HepG2 (cell line): ENCODE data around the gene RILP. TPM values are rescaled to one million over a fixed set of nuclear protein-coding genes. Genes with fewer than 3 reads are reported as not detected.
"Not testable (repeated sequence)": the region's sequence is repeated elsewhere in the genome, so short reads cannot be mapped to it uniquely, and the experiment has no call there.

Experiments
- ATAC-seq: fragments of 200-7000 bp; cut with Tn5 transposase; 3 replicates; pipeline ENCODE4 v1.9.1; 2020; ENCODE audit warnings: mild to moderate bottlenecking, moderate library complexity
- BruUV-seq: library from RNA; stranded (reverse); fragments of 400-500 nt; replicated peaks from 2 replicates; lab custom pipeline; 2021; lab: Mats Ljungman, UMichigan
- CTCF ChIA-PET: fragments of 300-600 bp; formaldehyde crosslinking; extraction: SDS; loops from one replicate; lab custom pipeline; 2021; ENCODE audit warnings: low total read pairs, inconsistent platforms, low intra/inter-chr PET ratio; lab: Yijun Ruan, JAX
- POLR2A ChIA-PET: fragments of 350-600 bp; sonication (Branson Sonifier 250); formaldehyde crosslinking; loops from one replicate; lab custom pipeline; 2020; ENCODE audit warnings: antibody characterized with exemption, inconsistent platforms; lab: Yijun Ruan, JAX
- DNase-seq: peaks from one replicate; pipeline ENCODE4 v3.0.0-alpha.2; 2015; ENCODE audit warnings: low spot score
- FAIRE-seq: peaks from 3 replicates; lab custom pipeline; 2011; peaks lifted over from hg19 to GRCh38; lab: Jason Lieb, UNC
- H2AFZ ChIP-seq: one replicate; pipeline ENCODE4 v1.6.1; 2011; ENCODE audit warnings: low read length, inconsistent platforms
- H3K27ac ChIP-seq: fragments of 300-600 bp; 3 replicates; pipeline ENCODE4 v1.8.0; 2011; ENCODE audit warnings: mixed run types, mild to moderate bottlenecking, mixed read lengths, low read length, inconsistent platforms; ENCODE audit not compliant: insufficient read depth; ENCODE audit errors: extremely low read length
- H3K27me3 ChIP-seq, 2 experiments: fragments of 200-600 bp in 1 of 2; 2 replicates in 1 of 2; 3 replicates in 1 of 2; pipeline versions ENCODE4 v1.6.0 to v1.8.0; 2011; ENCODE audit warnings: low read length in 2 of 2, mild to moderate bottlenecking in 2 of 2, moderate library complexity in 2 of 2, inconsistent platforms in 1 of 2; ENCODE audit not compliant: insufficient read depth in 2 of 2, control insufficient read depth in 1 of 2
- H3K36me3 ChIP-seq, 2 experiments: fragments of 200-600 bp in 1 of 2; replicated peaks in 1 of 2; 2 replicates in 1 of 2; 3 replicates in 1 of 2; pipeline versions ENCODE4 v1.5.1 to v1.8.0; 2011; ENCODE audit warnings: low read length in 2 of 2, inconsistent platforms in 1 of 2; ENCODE audit not compliant: insufficient read depth in 2 of 2, control insufficient read depth in 1 of 2
- H3K4me1 ChIP-seq: 2 replicates; pipeline ENCODE4 v1.5.1; 2012; ENCODE audit warnings: low read length, inconsistent platforms; ENCODE audit not compliant: insufficient read depth
- H3K4me2 ChIP-seq: 2 replicates; pipeline ENCODE4 v1.6.0; 2011; ENCODE audit warnings: low read depth, low read length, inconsistent platforms
- H3K4me3 ChIP-seq, 3 experiments: fragments of 200-600 bp in 1 of 3; sonication (generic), shearing (Covaris generic) in 1 of 3; replicated peaks in 1 of 3; 2 replicates each; pipeline ENCODE4 v1.5.1; 2011 to 2016; ENCODE audit warnings: low read length in 3 of 3, inconsistent platforms in 2 of 3, low read depth in 2 of 3, mild to moderate bottlenecking in 2 of 3, control low read depth in 1 of 3, mixed read lengths in 1 of 3; ENCODE audit not compliant: insufficient read depth in 1 of 3
- H3K79me2 ChIP-seq: one replicate; pipeline ENCODE4 v1.6.1; 2011; ENCODE audit warnings: low read length, inconsistent platforms; ENCODE audit not compliant: insufficient read depth
- H3K9ac ChIP-seq: 2 replicates; pipeline ENCODE4 v1.6.0; 2011; ENCODE audit warnings: mild to moderate bottlenecking, low read depth, low read length, inconsistent platforms; ENCODE audit not compliant: insufficient read depth
- H3K9me3 ChIP-seq: 2 replicates; pipeline ENCODE4 v1.5.1; 2012; ENCODE audit warnings: mild to moderate bottlenecking, low read length
- H4K20me1 ChIP-seq: 2 replicates; pipeline ENCODE4 v1.6.0; 2011; ENCODE audit warnings: inconsistent platforms, mild to moderate bottlenecking, low read length, moderate library complexity; ENCODE audit not compliant: insufficient read depth
- MAFF ChIP-seq: IDR thresholded peaks from 2 replicates; pipeline ENCODE4 v1.6.1; 2011; ENCODE audit warnings: low read depth, low read length, improper control_type of control experiment
- MAFK ChIP-seq, 2 experiments: IDR thresholded peaks in 1 of 2; conservative IDR thresholded peaks in 1 of 2; 2 replicates each; pipeline ENCODE4 v1.6.1; 2011; ENCODE audit warnings: improper control_type of control experiment in 2 of 2, low read length in 2 of 2
- ZBTB7A ChIP-seq: sonication (generic); formaldehyde crosslinking; IDR thresholded peaks from 2 replicates; pipeline ENCODE4 v1.8.0; 2022; ENCODE audit warnings: mild to moderate bottlenecking, missing genetic modification reagents
- ZNF121 ChIP-seq: sonication (generic); formaldehyde crosslinking; IDR thresholded peaks from 2 replicates; pipeline ENCODE4 v1.5.0; 2020; ENCODE audit warnings: mild to moderate bottlenecking, missing genetic modification reagents
- WGBS: methylation state at CpG from one replicate; pipeline ENCODE4 v1.1.6; 2017; ENCODE audit warnings: low lambda C conversion rate; 5-methylcytosine and 5-hydroxymethylcytosine counted together
- in situ Hi-C: cut with HindIII; loops from 2 replicates; pipeline ENCODE4 v1.10.0; 2017; ENCODE audit warnings: low pct_unique_long_range_greater_than_20kb; ENCODE audit not compliant: extremely low pct_ligation_motif_present
- intact Hi-C: fragments of 100-400 bp; cut with micrococcal nuclease; formaldehyde crosslinking; loops from one replicate; pipeline ENCODE4 v1.10.0; 2022; ENCODE audit not compliant: unreplicated experiment
- polyA plus RNA-seq, 8 experiments: library from polyadenylated mRNA; depleted of rRNA in 3 of 8; stranded (reverse) in 7 of 8; unstranded in 1 of 8; fragments of >200 nt; fragmentation: Illumina TruSeq in 4 of 8; extraction: Trizol in 4 of 8; gene quantifications; 2 replicates each; pipeline versions ENCODE4 v1.2.1 to v1.2.3, GENCODE V29; 2011 to 2016; ENCODE audit warnings: low read depth in 4 of 8, missing spikeins in 1 of 8, mixed read lengths in 1 of 8; ENCODE audit not compliant: insufficient read depth in 1 of 8
- total RNA-seq, 5 experiments: library from RNA; depleted of rRNA; stranded (reverse); fragments of >200 nt; fragmentation: Illumina TruSeq; extraction: Trizol; gene quantifications; 2 replicates each; pipeline ENCODE4 v1.2.3, GENCODE V29; 2016; ENCODE audit warnings: low read depth in 1 of 5

Gene RILP
- total and polyA plus RNA-seq, 2 of the 13 experiments (the other 11 are each of a cell fraction or from before 2014, with no cell fraction given), result 6.6 to 8.1 TPM

DNA sequence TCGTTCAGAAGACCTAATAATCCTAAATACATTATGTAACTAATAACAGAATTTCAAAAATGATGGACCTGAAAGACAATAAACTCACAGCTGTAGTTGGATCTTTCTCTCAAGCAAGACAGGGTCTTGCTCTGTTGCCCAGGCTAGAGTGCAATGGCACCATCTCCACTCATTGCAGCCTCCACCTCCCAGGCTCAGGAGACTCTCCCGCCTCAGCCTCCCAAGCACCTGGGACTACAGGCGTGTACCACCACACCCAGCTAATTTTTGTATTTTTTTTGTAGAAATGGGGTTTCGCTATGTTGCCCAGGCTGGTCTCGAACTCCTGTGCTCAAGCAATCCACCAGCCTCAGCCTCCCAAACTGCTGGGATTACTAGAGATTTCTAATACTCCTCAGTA is 14.3 kb upstream of the RILP start:
- 97% methylated on average over 5 of the region's 5 CpGs for WGBS
- H3K27ac ChIP-seq, H3K4me3 ChIP-seq, CTCF ChIA-PET, H2AFZ ChIP-seq, H3K9ac ChIP-seq, in situ Hi-C loops, H3K27me3 ChIP-seq, H3K9me3 ChIP-seq, intact Hi-C loops, H3K4me2 ChIP-seq, H3K79me2 ChIP-seq, FAIRE-seq, H4K20me1 ChIP-seq, BruUV-seq, H3K4me1 ChIP-seq, ATAC-seq, DNase-seq, POLR2A ChIA-PET: not testable (repeated sequence)
- H3K36me3 ChIP-seq, result peaks cover 34 to 73% of the 10 kb centered on the region in 2 experiments
- TF ChIP-seq ZNF121 (CRISPR knock-in tag), result peak; percentile 32; the same call in 1 of the 2 replicates

DNA sequence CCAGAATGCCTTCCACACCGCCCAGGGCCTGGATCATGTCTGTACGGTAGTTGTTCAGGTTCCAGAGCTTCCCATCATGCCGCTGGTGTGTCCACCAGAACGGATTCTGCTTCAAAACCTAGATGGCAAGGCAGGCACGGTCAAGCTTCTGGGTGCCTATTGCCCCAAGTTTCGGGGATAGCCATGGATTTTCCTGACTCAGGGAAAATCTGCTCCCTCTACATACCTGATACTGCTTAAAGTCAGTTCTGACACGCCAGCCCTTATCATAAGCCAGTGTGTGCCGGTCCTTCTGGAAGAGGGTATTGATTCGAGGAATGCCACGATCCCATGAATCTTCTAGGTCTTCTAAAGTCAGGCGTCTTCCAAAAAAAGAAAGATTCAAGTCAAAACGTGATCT is 11.4 kb upstream of the RILP start:
- H3K9me3 ChIP-seq, result no peaks in the 10 kb centered on the region
- ATAC-seq, result no peak
- H3K27ac ChIP-seq, result no peak overlapping the region
- intact Hi-C loops, result no loop called here
- no peak overlapping the region for H2AFZ ChIP-seq
- peaks cover 5% of the 10 kb centered on the region for H3K79me2 ChIP-seq
- no peak overlapping the region for H3K4me2 ChIP-seq
- in situ Hi-C loops, result no loop called here
- H3K27me3 ChIP-seq, result no peaks in the 10 kb centered on the region
- BruUV-seq, result TSS peak; percentile 58
- ChIA-PET POLR2A (interaction anchor here (1.8 kb wide), 1 partner anchor 11 kb away, joined by 9 read pairs; the partner anchor contains the start of gene RILP), CTCF (no interaction called here)
- WGBS, result 97% methylated on average over 10 of the region's 12 CpGs
- H4K20me1 ChIP-seq, result no peaks in the 10 kb centered on the region
- peaks cover 42 to 75% of the 10 kb centered on the region in 2 experiments for H3K36me3 ChIP-seq
- no peak for FAIRE-seq
- TF ChIP-seq MAFK (conservative IDR thresholded peaks at IDR 0.05 in 1 of 2, IDR thresholded peaks at IDR 0.05 in 1 of 2; ENCODE audit: low read length in 2 of 2), result peak; percentile 24 to 57; a peak in 3 of 4 replicates
- peak; percentile 31; the same call in 1 of the 2 replicates for TF ChIP-seq MAFF
- no peak for TF ChIP-seq ZBTB7A (CRISPR knock-in tag)
- no peak overlapping the region for H3K9ac ChIP-seq
- DNase-seq, result no peak
- H3K4me1 ChIP-seq, result no peaks in the 10 kb centered on the region
- no peak overlapping the region for H3K4me3 ChIP-seq
